ENCODE results near the gene STRADA. TPM values are rescaled to one million over a fixed set of nuclear protein-coding genes. Genes with fewer than 3 reads are reported as not detected.

Gene STRADA
- total RNA-seq, 3 donors from 2014 or later (not counting 1 experiment from before 2014, with no cell fraction given) = 72.6 to 83.1 (median 78.2) TPM

- ATAC-seq = no peak
- H3K27me3 ChIP-seq (ENCODE audit: control insufficient read depth, insufficient read depth, low read length) = no peaks in the 10 kb centered on the region
- H3K36me3 ChIP-seq (ENCODE audit: control insufficient read depth, insufficient read depth, low read length) = peaks cover 53% of the 10 kb centered on the region
- no peak overlapping the region for H3K4me3 Mint-ChIP-seq
- WGBS (ENCODE audit: insufficient coverage) = 97% methylated on average over 1 of the region's 1 CpG
- no peak for DNase-seq
- no peak overlapping the region for H3K4me3 ChIP-seq (ENCODE audit: low read length)
- intact Hi-C loops (cut with micrococcal nuclease) = no loop called here
- H3K9me3 Mint-ChIP-seq = no peaks in the 10 kb centered on the region
- H3K27me3 Mint-ChIP-seq (ENCODE audit: low read depth in 2 of 2) = no peaks in the 10 kb centered on the region
- no peak overlapping the region for H3K27ac ChIP-seq (ENCODE audit: low read length)
- H3K4me1 ChIP-seq (ENCODE audit: control insufficient read depth, insufficient read depth, low read length) = no peaks in the 10 kb centered on the region
- H3K4me1 Mint-ChIP-seq = no peaks in the 10 kb centered on the region
- H3K36me3 Mint-ChIP-seq = peaks cover 8% of the 10 kb centered on the region
- TF ChIP-seq CTCF (IDR thresholded peaks at IDR 0.05) = no peak
- no peak overlapping the region for H3K27ac Mint-ChIP-seq
- H3K9me3 ChIP-seq (ENCODE audit: control insufficient read depth, insufficient read depth, low read length) = no peaks in the 10 kb centered on the region
Measured at GRCh38 chr17:63682441-63682840, 59.2 kb downstream of the STRADA start.

GRCh38 chr17:63681530-63681929 is 60.1 kb downstream of the STRADA start:
- Mint-ChIP-seq H3K9me3 (no peaks in the 10 kb centered on the region), H3K36me3 (peaks cover 8% of the 10 kb centered on the region), H3K4me3 (no peak overlapping the region), H3K4me1 (peaks cover 0 to under 1% of the 10 kb centered on the region in 2 donors), H3K27me3 (ENCODE audit: low read depth in 2 of 2) (no peaks in the 10 kb centered on the region), H3K27ac (no peak overlapping the region)
- WGBS (ENCODE audit: insufficient coverage) = 99% methylated on average over 8 of the region's 8 CpGs
- no peak for TF ChIP-seq CTCF (IDR thresholded peaks at IDR 0.05)
- H3K4me3 ChIP-seq (ENCODE audit: low read length) = no peak overlapping the region
- H3K27me3 ChIP-seq (ENCODE audit: control insufficient read depth, insufficient read depth, low read length) = no peaks in the 10 kb centered on the region
- H3K36me3 ChIP-seq (ENCODE audit: control insufficient read depth, insufficient read depth, low read length) = peaks cover 57% of the 10 kb centered on the region
- intact Hi-C loops (cut with micrococcal nuclease) = no loop called here
- no peak for ATAC-seq
- no peaks in the 10 kb centered on the region for H3K9me3 ChIP-seq (ENCODE audit: control insufficient read depth, insufficient read depth, low read length)
- no peak for DNase-seq
- no peak overlapping the region for H3K27ac ChIP-seq (ENCODE audit: low read length)
- H3K4me1 ChIP-seq (ENCODE audit: control insufficient read depth, insufficient read depth, low read length) = no peaks in the 10 kb centered on the region

- H3K36me3 ChIP-seq (ENCODE audit: control insufficient read depth, insufficient read depth, low read length) = peaks cover 55% of the 10 kb centered on the region
- intact Hi-C loops (cut with micrococcal nuclease) = no loop called here
- peak overlapping the region in 1 of 2 donors; percentile 5 for H3K27ac Mint-ChIP-seq
Measured at GRCh38 chr17:63680700-63681099, 60.9 kb downstream of the STRADA start.

More at GRCh38 chr17:63680700-63681099, 60.9 kb downstream of the STRADA start:
- Histone ChIP-seq H3K9me3 (ENCODE audit: control insufficient read depth, insufficient read depth, low read length) (no peaks in the 10 kb centered on the region), H3K27ac (ENCODE audit: low read length) (no peak overlapping the region), H3K4me3 (ENCODE audit: low read length) (no peak overlapping the region), H3K27me3 (ENCODE audit: control insufficient read depth, insufficient read depth, low read length) (no peaks in the 10 kb centered on the region), H3K4me1 (ENCODE audit: control insufficient read depth, insufficient read depth, low read length) (no peaks in the 10 kb centered on the region)
- H3K9me3 Mint-ChIP-seq = no peaks in the 10 kb centered on the region
- WGBS (ENCODE audit: insufficient coverage) = no CpG with 5 or more reads among the region's 1 CpG
- no peak for ATAC-seq
- H3K27me3 Mint-ChIP-seq (ENCODE audit: low read depth in 2 of 2) = no peaks in the 10 kb centered on the region
- DNase-seq = no peak
- TF ChIP-seq CTCF (IDR thresholded peaks at IDR 0.05) = no peak
- peaks cover 0 to 9% of the 10 kb centered on the region in 2 donors for H3K4me1 Mint-ChIP-seq
- peaks cover 8% of the 10 kb centered on the region for H3K36me3 Mint-ChIP-seq
- no peak overlapping the region for H3K4me3 Mint-ChIP-seq

Data from natural killer cell (primary cell).